NCI-H2029 (cell line): ENCODE results near the gene ERBB2.
A peak's percentile ranks its signal among the peaks of the same experiment; 100 is the strongest.
"Not testable (repeated sequence)": the region's sequence is repeated elsewhere in the genome, so short reads cannot be mapped to it uniquely, and the experiment has no call there.

Experiments used
- DNase-seq: peaks from one replicate; lab custom pipeline; 2025; lab: John Stamatoyannopoulos, UW

ERBB2 gene

DNA sequence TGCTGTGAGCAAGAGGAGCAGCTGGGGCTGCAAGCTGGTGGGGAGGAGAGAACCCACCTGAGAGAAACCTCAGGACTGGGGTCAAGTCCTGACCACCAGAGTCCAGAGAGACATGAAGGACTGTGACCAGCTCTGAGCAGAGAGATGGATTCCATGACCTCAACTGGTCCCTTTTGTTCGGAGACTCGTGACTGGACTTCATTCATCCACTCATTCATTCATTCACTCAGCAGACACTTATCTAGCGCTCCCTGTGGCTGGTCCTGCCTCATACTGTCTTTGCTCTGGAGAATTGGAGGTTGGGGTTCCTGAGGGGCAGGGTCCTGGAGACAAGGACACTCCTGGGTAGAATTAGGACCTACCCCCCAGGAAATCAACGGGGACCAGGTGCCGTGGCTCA is 4.0 kb downstream of the ERBB2 start:
- DNase-seq: no peak

DNA sequence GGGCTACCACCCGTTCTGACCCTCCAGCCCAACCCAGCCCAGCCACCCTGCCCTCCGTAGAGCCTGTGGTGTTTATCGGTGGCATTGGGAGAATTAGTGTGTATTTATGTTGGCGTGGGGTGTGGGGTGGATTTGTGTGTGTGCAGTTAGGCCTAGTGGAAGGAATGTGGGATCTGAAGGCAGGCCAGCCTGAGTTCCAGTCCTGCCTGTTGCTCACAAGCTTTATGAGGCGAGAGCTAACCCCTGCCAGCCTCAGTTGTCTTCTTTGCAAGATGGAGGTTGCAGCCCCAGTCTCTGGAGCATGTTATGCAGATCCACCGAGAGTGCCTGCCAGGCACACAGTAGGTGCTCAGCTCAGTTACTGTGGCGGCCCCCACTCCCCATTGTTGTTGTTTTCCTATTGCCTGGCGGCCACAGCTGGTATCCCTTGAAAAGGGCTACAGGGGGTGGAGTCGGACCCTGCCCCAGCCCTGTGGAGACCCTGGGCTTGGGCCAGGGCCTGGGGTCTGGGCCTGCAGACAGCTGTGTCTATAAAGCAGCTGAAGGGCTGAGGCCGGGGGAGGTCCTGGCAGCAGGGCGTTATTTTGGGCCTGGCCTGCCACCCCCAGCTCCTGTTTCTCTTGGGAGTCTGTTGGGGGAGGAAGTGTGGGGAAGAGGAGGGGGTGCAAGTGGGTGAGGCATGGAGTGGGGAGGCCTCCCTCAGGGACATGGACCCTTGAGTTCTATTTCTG is 5.1 kb downstream of the ERBB2 start:
- DNase-seq: no peak

DNA sequence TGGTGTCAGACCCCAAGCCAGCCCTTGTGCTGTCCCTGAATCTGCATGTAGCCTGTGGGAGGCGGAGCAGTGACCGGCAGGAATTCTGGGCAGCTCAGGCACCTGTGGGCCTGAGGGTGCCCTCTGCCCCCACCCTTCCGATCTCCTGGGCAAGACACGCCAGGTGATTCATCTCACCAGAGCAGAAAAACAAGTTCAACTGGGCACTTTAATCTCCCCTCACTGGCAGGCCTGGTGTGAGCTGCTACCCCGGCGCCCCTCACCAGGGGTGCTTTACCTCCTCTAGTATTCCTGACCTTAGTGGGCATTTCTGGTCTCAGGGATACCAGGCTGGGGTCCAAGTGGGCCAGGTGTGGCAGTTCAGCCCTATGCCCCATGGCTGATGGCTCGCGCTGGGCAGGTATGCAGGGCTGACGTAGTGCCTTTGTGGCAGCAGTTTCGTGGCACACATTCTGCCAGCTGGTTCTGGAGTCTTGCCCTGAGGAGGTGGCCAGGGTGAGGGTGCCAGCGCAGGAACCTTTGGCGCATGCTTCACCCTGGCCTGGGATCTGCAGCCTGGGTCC is 6.0 kb downstream of the ERBB2 start:
- DNase-seq: peak; percentile 54

- DNase-seq: no peak
Observed at GRCh38 chr17:39706383-39706782, 6.5 kb downstream of the ERBB2 start.

DNA sequence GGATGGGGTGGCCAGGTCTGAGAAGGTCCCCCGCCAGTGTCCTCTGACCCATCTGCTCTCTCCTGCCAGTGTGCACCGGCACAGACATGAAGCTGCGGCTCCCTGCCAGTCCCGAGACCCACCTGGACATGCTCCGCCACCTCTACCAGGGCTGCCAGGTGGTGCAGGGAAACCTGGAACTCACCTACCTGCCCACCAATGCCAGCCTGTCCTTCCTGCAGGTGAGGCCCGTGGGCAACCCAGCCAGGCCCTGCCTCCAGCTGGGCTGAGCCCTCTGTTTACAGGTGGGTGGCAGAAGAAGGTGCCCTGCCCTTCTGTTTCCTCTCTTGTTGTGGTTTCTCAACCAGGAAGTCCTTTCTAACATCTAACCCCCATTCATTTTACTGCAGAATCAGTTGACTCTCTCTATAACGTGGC is 7.1 kb downstream of the ERBB2 start:
- peak; percentile 82 for DNase-seq

DNA sequence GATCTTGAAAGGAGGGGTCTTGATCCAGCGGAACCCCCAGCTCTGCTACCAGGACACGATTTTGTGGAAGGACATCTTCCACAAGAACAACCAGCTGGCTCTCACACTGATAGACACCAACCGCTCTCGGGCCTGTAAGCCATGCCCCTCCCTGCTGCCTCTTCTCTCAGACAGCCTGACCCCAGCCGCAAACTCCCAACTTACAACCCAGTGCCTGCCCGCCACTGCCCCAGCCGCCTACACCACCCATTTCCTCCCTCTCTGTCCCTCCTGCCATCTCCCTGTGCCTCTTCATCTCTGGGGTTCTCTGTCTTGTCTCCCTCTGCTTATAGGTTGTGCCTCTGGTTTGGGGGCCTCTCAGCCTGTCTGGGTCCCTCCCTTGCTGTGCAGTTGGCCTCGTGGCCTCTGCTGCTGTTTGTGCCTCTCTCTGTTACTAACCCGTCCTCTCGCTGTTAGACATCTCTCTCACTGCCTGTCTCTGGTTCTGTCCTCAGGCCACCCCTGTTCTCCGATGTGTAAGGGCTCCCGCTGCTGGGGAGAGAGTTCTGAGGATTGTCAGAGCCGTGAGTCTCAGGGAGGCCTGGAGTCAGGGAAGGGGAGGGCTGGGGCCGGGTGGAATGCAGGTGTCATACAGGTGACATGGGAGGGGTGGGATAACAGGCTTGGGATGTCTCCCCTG is 9.6 kb downstream of the ERBB2 start:
- no peak for DNase-seq

DNA sequence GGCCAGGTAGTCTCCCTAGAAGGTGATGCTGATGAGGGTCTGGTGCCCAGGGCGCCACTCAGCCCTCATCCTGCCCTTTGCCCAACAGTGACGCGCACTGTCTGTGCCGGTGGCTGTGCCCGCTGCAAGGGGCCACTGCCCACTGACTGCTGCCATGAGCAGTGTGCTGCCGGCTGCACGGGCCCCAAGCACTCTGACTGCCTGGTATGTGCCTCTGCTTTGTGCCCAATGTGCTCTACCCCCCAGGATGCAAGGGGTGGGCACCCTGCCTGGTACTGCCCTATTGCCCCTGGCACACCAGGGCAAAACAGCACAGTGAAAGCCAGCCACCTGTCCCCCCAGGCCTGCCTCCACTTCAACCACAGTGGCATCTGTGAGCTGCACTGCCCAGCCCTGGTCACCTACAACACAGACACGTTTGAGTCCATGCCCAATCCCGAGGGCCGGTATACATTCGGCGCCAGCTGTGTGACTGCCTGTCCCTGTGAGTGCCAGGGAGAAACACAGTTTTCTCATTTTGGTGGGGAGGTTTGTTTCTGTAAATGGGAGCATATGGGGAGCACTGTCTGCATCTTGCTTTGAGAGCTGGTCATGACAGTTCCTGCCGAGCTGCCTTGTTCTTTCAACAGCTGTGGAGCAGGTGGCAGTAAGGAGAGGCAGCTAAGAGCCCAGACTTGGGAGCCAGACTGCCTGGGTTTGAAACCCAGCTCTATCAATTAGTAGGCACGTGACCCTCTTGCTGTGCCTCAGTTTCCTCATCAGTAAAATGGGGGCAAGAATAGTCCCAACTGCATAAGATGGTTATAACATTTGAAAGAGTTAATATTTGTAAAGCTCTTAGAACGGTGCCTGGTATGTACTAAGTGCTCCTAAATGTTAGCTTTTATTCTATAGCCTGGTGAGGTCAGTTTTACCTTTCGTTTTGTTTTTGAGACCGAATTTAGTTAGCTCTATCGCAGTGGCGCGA is 10.4 kb downstream of the ERBB2 start:
- no peak for DNase-seq

GRCh38 chr17:39711071-39711470 is 11.2 kb downstream of the ERBB2 start:
- not testable (repeated sequence) for DNase-seq

GRCh38 chr17:39711851-39712250 is 12.0 kb downstream of the ERBB2 start:
- no peak for DNase-seq

GRCh38 chr17:39714234-39714633 is 14.4 kb downstream of the ERBB2 start:
- no peak for DNase-seq

DNA sequence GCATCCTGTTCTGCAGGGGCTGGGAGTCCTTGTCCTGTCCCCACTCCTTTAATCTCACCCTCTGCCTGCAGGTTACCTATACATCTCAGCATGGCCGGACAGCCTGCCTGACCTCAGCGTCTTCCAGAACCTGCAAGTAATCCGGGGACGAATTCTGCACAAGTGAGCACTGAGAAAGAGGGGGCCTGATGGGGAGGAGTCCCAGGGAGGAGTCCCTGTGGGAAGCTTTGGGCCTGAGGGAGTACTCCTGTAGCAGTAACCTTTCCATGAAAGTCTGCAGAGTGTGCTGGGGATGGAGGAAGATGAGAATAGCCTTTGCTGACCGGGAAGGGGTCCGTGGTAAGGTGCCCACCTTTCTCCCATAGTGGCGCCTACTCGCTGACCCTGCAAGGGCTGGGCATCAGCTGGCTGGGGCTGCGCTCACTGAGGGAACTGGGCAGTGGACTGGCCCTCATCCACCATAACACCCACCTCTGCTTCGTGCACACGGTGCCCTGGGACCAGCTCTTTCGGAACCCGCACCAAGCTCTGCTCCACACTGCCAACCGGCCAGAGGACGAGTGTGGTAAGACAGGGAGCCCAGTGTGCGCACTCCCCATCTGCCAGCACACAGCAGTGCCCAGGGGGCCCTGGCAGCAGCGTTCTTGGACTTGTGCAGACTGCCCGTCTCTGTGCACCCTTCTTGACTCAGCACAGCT is 15.7 kb downstream of the ERBB2 start:
- no peak for DNase-seq

DNA sequence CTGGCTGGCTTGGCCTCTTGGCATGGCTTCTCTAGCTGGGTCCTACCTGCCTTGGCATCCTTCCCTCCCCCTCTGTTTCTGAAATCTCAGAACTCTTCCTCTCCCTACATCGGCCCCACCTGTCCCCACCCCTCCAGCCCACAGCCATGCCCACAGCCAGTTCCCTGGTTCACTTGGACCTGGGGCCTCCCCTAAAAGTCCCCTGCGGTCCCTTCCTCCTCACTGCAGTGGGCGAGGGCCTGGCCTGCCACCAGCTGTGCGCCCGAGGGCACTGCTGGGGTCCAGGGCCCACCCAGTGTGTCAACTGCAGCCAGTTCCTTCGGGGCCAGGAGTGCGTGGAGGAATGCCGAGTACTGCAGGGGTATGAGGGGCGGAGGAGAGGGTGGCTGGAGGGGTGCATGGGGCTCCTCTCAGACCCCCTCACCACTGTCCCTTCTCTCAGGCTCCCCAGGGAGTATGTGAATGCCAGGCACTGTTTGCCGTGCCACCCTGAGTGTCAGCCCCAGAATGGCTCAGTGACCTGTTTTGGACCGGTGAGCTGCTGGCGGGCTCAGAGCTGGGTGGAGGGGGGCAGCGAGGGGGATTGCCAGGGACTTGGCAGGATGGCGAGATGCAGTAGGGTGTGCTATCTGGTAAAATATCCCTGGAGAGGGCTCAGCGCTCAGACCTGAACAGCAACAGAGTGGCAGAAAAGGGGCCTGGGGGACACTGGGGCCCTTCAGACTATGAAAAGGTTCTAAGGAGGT is 16.4 kb downstream of the ERBB2 start:
- DNase-seq: no peak

GRCh38 chr17:39716879-39717536 is 17.1 kb downstream of the ERBB2 start:
- peak; percentile 49 for DNase-seq

DNA sequence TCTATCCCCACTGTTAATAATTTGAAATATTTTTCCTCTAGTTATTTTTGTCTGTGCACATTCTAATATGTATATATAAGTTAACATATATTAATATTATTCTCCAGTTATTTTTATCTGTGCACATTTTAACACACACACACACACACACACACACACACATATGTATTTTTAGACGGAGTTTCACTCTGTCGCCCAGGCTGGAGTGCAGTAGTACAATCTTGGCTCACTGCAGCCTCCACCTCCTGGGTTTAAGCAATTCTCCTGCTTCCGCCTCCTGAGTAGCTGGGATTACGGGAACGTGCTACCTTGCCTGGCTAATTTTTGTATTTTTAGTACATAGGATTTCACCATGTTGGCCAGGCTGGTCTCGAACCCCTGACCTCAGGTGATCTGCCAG is 17.8 kb downstream of the ERBB2 start:
- DNase-seq: no peak

GRCh38 chr17:39719563-39720355 is 19.9 kb downstream of the ERBB2 start:
- DNase-seq: no peak

DNA sequence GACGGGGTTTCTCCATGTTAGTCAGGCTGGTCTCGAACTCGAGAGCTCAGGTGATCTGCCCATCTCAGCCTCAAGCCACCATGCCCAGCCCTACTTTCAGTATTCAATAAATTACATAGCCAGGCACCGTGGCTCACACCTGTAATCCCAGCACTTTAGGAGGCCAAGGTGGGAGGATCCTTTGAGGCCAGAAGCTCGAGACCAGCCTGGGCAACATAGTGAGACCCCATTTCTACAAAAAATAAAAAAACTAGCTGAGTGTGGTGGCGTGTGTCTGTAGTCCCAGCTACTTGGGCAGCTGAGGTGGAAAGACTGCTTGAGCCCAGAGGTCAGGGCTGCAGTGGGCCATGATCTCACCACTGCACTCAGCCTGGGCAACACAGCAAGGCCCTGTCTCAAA is 22.2 kb downstream of the ERBB2 start:
- no peak for DNase-seq

DNA sequence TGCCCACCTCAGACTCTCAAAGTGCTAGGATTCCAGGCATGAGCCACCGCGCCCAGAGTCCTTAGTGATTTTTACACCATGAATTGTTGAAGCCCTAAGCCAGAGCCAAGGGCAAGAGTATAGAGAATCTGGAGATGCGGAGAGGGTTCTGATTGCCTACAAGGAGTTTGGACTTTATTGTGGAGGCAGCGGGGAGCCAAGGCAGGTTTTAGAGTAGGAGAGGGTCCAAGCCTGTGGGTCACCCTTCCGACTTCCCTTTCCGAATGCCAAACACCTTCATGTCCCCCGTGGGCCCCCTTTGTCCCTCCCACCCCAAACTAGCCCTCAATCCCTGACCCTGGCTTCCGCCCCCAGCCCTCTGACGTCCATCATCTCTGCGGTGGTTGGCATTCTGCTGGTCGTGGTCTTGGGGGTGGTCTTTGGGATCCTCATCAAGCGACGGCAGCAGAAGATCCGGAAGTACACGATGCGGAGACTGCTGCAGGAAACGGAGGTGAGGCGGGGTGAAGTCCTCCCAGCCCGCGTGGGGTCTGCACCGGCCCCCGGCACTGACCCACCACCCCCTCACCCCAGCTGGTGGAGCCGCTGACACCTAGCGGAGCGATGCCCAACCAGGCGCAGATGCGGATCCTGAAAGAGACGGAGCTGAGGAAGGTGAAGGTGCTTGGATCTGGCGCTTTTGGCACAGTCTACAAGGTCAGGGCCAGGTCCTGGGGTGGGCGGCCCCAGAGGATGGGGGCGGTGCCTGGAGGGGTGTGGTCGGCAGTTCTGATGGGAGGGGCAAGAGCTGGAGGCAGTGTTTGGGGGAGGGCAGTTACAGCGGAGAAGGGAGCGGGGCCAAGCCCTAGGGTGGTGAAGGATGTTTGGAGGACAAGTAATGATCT is 23.3 kb downstream of the ERBB2 start:
- DNase-seq: peak; percentile 28

GRCh38 chr17:39724731-39725130 is 24.9 kb downstream of the ERBB2 start:
- DNase-seq: no peak
